Astrocyte (in vitro differentiated cells and primary cell): ENCODE data around the gene THY1.

Experiments used
- CTCF ChIP-seq: IDR thresholded peaks from 2 replicates; pipeline ENCODE4 v1.5.1; 2011; ENCODE audit warnings: low read depth, mild to moderate bottlenecking, inconsistent platforms, low read length, moderate library complexity; ENCODE audit not compliant: insufficient read depth
- EZH2 ChIP-seq: IDR thresholded peaks from 2 replicates; pipeline ENCODE4 v1.6.1; 2012; ENCODE audit warnings: mild to moderate bottlenecking, low read length, inconsistent platforms; ENCODE audit not compliant: insufficient read depth

DNA sequence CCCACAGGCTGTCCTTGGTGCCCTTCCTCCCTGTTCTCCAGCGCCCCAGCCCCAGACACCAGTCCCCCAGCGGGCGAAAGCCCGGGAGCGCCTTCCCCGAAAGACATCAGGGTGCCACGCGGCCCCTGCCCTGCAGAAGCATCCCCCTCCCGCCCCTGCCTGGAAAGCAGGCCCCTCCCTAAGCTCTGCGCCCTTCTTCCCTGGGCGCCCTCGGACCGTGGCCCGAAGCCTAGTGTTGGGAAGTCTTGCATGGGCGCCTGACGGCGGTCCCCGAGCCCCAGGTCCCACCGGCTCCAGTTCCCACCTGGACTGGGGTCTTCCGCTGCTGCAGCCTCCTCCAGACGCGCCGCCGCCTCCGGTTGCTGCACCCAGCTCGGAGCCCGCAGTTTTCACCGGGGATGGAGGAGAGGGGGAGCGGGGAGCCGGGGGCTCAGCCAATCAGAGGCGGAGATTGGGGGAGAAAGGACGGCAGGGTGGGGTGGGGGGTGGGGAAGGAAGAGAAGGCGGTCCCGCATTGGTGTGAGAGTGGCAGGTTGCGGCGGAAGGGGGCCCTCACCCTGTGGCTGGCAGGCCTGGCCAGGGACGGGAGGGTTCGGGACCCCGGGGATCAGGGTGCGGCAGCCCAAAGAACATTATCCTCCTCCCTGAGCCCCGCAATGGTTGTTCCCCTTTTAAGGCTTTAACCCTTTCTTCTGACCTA, at the start of gene THY1:
- TF ChIP-seq CTCF (no peak), EZH2 (no peak)
